HCT116 (cell line): ENCODE results near the gene IGSF23. TPM values are rescaled to one million over a fixed set of nuclear protein-coding genes. Genes with fewer than 3 reads are reported as not detected.

Experiments used
- ATAC-seq: fragments of 200-7000 bp; cut with Tn5 transposase; 2 replicates; pipeline ENCODE4 v1.9.1; 2020; ENCODE audit warnings: mild to moderate bottlenecking, moderate library complexity
- BruUV-seq: library from RNA; stranded (reverse); fragments of 400-500 nt; replicated peaks from 2 replicates; lab custom pipeline; 2021; lab: Mats Ljungman, UMichigan
- CTCF ChIA-PET: fragments of 300-600 bp; sonication (Branson Sonifier 250); formaldehyde crosslinking; loops from one replicate; lab custom pipeline; 2021; ENCODE audit warnings: antibody characterized with exemption; lab: Charles Lee
- POLR2A ChIA-PET: fragments of 300-600, 350-600 bp; sonication (Branson Sonifier 250); formaldehyde crosslinking; loops from one replicate; lab custom pipeline; 2021; ENCODE audit warnings: antibody characterized with exemption; lab: Charles Lee
- RAD21 ChIA-PET, 2 experiments: fragments of 300-600 bp; sonication (Branson Sonifier 250); formaldehyde crosslinking; loops; one replicate each; lab custom pipeline; 2023; ENCODE audit warnings: low total read pairs in 2 of 2; ENCODE audit not compliant: uncharacterized antibody in 2 of 2, unreplicated experiment in 2 of 2, low non-redundant PET in 1 of 2; lab: Charles Lee
- DNase-seq: peaks from one replicate; pipeline ENCODE4 v3.0.0-alpha.2; 2010; ENCODE audit warnings: low read depth, low spot score
- H2AFZ ChIP-seq: fragments of 200-600 bp; shearing (Covaris generic), sonication (generic); 2 replicates; pipeline ENCODE4 v1.6.1; 2017; ENCODE audit warnings: low read depth, mixed run types, mixed read lengths, antibody characterized with exemption, low read length; ENCODE audit not compliant: poor library complexity, severe bottlenecking
- H3K27ac ChIP-seq: 2 replicates; pipeline ENCODE4 v1.5.1; 2012; ENCODE audit warnings: low read depth, low read length
- H3K27me3 ChIP-seq: fragments of 200-600 bp; sonication (generic); 2 replicates; pipeline ENCODE4 v1.6.1; 2016; ENCODE audit warnings: mixed run types, low read length, mixed read lengths; ENCODE audit not compliant: insufficient read depth
- H3K36me3 ChIP-seq, 2 experiments: fragments of 200-500 bp in 1 of 2; fragments of 200-600 bp in 1 of 2; sonication (Bioruptor generic) in 1 of 2; sonication (generic) in 1 of 2; 2 replicates each; pipeline versions ENCODE4 v1.5.1 to v1.6.1; 2014 to 2016; ENCODE audit warnings: low read length in 2 of 2, inconsistent platforms in 1 of 2, mixed read lengths in 1 of 2, mixed run types in 1 of 2; ENCODE audit not compliant: insufficient read depth in 2 of 2, control insufficient read depth in 1 of 2
- H3K4me1 ChIP-seq, 2 experiments: fragments of 200-600 bp in 1 of 2; sonication (generic) in 1 of 2; 2 replicates each; pipeline versions ENCODE4 v1.5.1 to v1.6.1; 2012 to 2017; ENCODE audit warnings: low read length in 2 of 2, inconsistent platforms in 1 of 2, mild to moderate bottlenecking in 1 of 2, mixed read lengths in 1 of 2, mixed run types in 1 of 2, moderate library complexity in 1 of 2; ENCODE audit not compliant: insufficient read depth in 2 of 2, control insufficient read depth in 1 of 2
- H3K4me2 ChIP-seq: fragments of 200-600 bp; sonication (generic); 2 replicates; pipeline ENCODE4 v1.6.1; 2017; ENCODE audit warnings: mixed run types, low read length, mixed read lengths
- H3K4me3 ChIP-seq, 2 experiments: fragments of 200-600 bp in 1 of 2; sonication (generic) in 1 of 2; replicated peaks in 1 of 2; 2 replicates each; pipeline ENCODE4 v1.5.1; 2011 to 2016; ENCODE audit warnings: low read length in 2 of 2, control low read depth in 1 of 2, low read depth in 1 of 2, mild to moderate bottlenecking in 1 of 2, mixed read lengths in 1 of 2, mixed run types in 1 of 2
- H3K79me2 ChIP-seq: fragments of 200-600 bp; sonication (generic); 2 replicates; pipeline ENCODE4 v1.6.1; 2017; ENCODE audit warnings: mild to moderate bottlenecking, mixed run types, low read length, moderate library complexity, mixed read lengths; ENCODE audit not compliant: insufficient read depth
- H3K9ac ChIP-seq: fragments of 200-600 bp; sonication (generic); 2 replicates; pipeline ENCODE4 v1.6.1; 2016; ENCODE audit warnings: low read length, mixed read lengths
- H3K9me2 ChIP-seq: fragments of 200-600 bp; sonication (generic), shearing (Covaris generic); 2 replicates; pipeline ENCODE4 v1.6.1; 2017; ENCODE audit warnings: mixed run types, mild to moderate bottlenecking, moderate library complexity; ENCODE audit not compliant: insufficient read depth
- H3K9me3 ChIP-seq, 2 experiments: fragments of 200-500 bp in 1 of 2; fragments of 200-600 bp in 1 of 2; sonication (Bioruptor generic) in 1 of 2; sonication (generic) in 1 of 2; 2 replicates each; pipeline ENCODE4 v1.6.1; 2014 to 2017; ENCODE audit warnings: low read length in 2 of 2, mixed read lengths in 2 of 2, inconsistent platforms in 1 of 2, low read depth in 1 of 2, mild to moderate bottlenecking in 1 of 2, mixed run types in 1 of 2, moderate library complexity in 1 of 2; ENCODE audit not compliant: control insufficient read depth in 1 of 2, insufficient read depth in 1 of 2
- H4K20me1 ChIP-seq: fragments of 200-600 bp; sonication (generic), shearing (Covaris generic); 2 replicates; pipeline ENCODE4 v1.6.1; 2017; ENCODE audit warnings: mixed run types, mild to moderate bottlenecking, moderate library complexity; ENCODE audit not compliant: insufficient read depth
- JUND ChIP-seq: IDR thresholded peaks from 2 replicates; pipeline ENCODE4 v1.6.1; 2012
- RAD21 ChIP-seq: IDR thresholded peaks from 2 replicates; pipeline ENCODE4 v1.6.1; 2012; ENCODE audit warnings: low read depth, mild to moderate bottlenecking
- intact Hi-C: fragments of 100-400 bp; cut with micrococcal nuclease; formaldehyde crosslinking; loops from 2 replicates; pipeline ENCODE4 v1.10.0; 2022
- total RNA-seq: library from RNA; stranded (reverse); gene quantifications from one replicate; pipeline ENCODE4 v1.2.1, GENCODE V29; 2021; ENCODE audit not compliant: unreplicated experiment
- TF ChIP-seq, protein P1 (sequence below), 3 experiments: fragments of 200-600 bp in 1 of 3; sonication (generic) in 1 of 3; IDR thresholded peaks in 2 of 3; conservative IDR thresholded peaks in 1 of 3; 2 replicates each; pipeline ENCODE4 v1.5.1; 2012 to 2017; ENCODE audit warnings: low read depth in 2 of 3, low read length in 2 of 3, antibody characterized with exemption in 1 of 3, borderline replicate concordance in 1 of 3, control low read depth in 1 of 3, mild to moderate bottlenecking in 1 of 3, mixed read lengths in 1 of 3, mixed run types in 1 of 3, moderate library complexity in 1 of 3; ENCODE audit not compliant: insufficient read depth in 1 of 3

The IGSF23 gene
- total RNA-seq, 1 experiment from 2014 or later, result not detected

DNA sequence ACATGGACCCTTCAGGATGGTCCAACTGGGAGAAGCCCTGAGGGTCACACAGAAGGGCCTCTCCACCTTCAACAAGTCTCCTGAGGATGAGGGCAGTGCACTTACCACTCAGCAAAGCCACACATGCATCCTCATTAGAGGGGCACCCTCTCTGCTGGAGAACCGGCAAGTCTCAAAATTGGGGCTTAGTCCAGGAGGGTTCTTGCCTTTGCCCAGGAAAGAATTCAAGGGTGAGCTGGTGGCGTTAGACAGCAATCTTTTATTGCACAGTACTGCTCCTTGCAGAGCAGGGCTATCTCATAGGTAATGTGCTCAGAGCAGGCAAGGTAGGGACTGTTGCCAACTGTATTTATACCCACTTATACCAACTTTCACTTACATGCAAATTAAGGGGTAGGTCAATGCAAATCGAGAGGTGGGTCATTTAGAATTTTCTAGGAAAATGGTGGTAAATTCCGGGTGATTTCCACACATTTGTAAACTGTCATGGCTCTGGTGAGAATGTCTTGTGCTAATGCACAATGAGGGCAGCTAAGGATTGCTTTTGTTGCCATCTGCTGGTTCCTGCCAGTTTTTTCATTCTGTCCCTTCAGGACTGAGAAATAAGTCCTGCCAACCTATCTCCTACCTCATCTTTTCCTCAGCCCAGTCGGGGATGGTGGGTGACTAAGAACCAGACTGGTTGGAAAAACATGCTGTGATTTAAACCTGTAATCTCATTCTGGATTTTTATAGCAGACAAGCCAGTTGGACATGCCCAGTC lies 27.8 kb upstream of the IGSF23 start:
- H3K27me3 ChIP-seq, result no peaks in the 10 kb centered on the region
- no peak for DNase-seq
- H3K4me2 ChIP-seq, result no peak overlapping the region
- intact Hi-C loops, result loop anchor here (5.0 to 10.0 kb wide), 2 partner anchors 57 to 369 kb away; partner anchors contain the start of genes CLPTM1 and PVR
- peak; percentile 10; the same call in 1 of the 2 replicates for TF ChIP-seq RAD21
- TF ChIP-seq, protein P1, sequence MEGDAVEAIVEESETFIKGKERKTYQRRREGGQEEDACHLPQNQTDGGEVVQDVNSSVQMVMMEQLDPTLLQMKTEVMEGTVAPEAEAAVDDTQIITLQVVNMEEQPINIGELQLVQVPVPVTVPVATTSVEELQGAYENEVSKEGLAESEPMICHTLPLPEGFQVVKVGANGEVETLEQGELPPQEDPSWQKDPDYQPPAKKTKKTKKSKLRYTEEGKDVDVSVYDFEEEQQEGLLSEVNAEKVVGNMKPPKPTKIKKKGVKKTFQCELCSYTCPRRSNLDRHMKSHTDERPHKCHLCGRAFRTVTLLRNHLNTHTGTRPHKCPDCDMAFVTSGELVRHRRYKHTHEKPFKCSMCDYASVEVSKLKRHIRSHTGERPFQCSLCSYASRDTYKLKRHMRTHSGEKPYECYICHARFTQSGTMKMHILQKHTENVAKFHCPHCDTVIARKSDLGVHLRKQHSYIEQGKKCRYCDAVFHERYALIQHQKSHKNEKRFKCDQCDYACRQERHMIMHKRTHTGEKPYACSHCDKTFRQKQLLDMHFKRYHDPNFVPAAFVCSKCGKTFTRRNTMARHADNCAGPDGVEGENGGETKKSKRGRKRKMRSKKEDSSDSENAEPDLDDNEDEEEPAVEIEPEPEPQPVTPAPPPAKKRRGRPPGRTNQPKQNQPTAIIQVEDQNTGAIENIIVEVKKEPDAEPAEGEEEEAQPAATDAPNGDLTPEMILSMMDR (IDR thresholded peaks at IDR 0.05 in 2 of 3, conservative IDR thresholded peaks at IDR 0.05 in 1 of 3; ENCODE audit: borderline replicate concordance in 1 of 3, insufficient read depth in 1 of 3, low read depth in 2 of 3, low read length in 2 of 3), result peak; percentile 6 to 40 (median 29); a peak in 3 of 6 replicates
- TF ChIP-seq JUND, result no peak
- ChIA-PET CTCF (interaction anchor here (1.2 to 3.6 kb wide), 3 partner anchors 9 to 185 kb away, joined by 3 to 18 read pairs (median 8); no protein-coding TSS in a partner anchor), POLR2A (no interaction called here), RAD21 (interaction anchor here in 1 of 2 experiments (1.2 kb wide), 1 partner anchor 72 kb away, joined by 3 read pairs; no protein-coding TSS in a partner anchor)
- ATAC-seq, result peak; percentile 35; the same call in 1 of the 2 replicates
- H3K36me3 ChIP-seq, result no peaks in the 10 kb centered on the region
- no peak overlapping the region for H3K4me3 ChIP-seq
- H3K9me2 ChIP-seq, result no peaks in the 10 kb centered on the region
- BruUV-seq, result no TSS peak
- peaks cover 18 to 45% of the 10 kb centered on the region in 2 experiments for H3K4me1 ChIP-seq
- H3K9me3 ChIP-seq, result no peaks in the 10 kb centered on the region
- no peak overlapping the region for H2AFZ ChIP-seq
- no peak overlapping the region for H3K27ac ChIP-seq
- no peak overlapping the region for H3K9ac ChIP-seq
- H3K79me2 ChIP-seq, result no peaks in the 10 kb centered on the region
- H4K20me1 ChIP-seq, result no peaks in the 10 kb centered on the region
